GM10248 (cell line): ENCODE results near the gene CNTRL.

Experiments
- CTCF ChIA-PET: fragments of 300-600 bp; sonication (Branson Sonifier 250); formaldehyde crosslinking; extraction: SDS; loops from one replicate; lab custom pipeline; 2021; ENCODE audit warnings: antibody characterized with exemption; lab: Yijun Ruan, JAX
- POLR2A ChIA-PET: fragments of 350-650 bp; sonication (Branson Sonifier 250); formaldehyde crosslinking; extraction: SDS; loops from one replicate; lab custom pipeline; 2020; ENCODE audit warnings: antibody characterized with exemption; lab: Yijun Ruan, JAX
- DNase-seq: peaks from one replicate; pipeline ENCODE4 v3.0.0; 2012; ENCODE audit errors: extremely low spot score
- CTCF ChIP-seq: IDR thresholded peaks from 2 replicates; pipeline ENCODE4 v1.5.1; 2012; ENCODE audit warnings: mild to moderate bottlenecking, low read depth; ENCODE audit errors: extremely low read depth, missing control alignments, control extremely low read depth

CNTRL gene

GRCh38 chr9:121069396-121069795, 5.4 kb upstream of the CNTRL start:
- CTCF ChIA-PET = interaction anchor here (1.6 to 10.3 kb wide), 2 partner anchors 9 to 87 kb away, joined by 3 to 78 read pairs; no protein-coding TSS in a partner anchor
- POLR2A ChIA-PET = no interaction called here
- no peak for DNase-seq
- TF ChIP-seq CTCF = no peak

- no peak for TF ChIP-seq CTCF
- DNase-seq = no peak
- POLR2A ChIA-PET = interaction anchor here (0.8 to 0.9 kb wide), 2 partner anchors 142 to 145 kb away, joined by 3 read pairs; no protein-coding TSS in a partner anchor
- CTCF ChIA-PET = interaction anchor here (0.7 to 10.3 kb wide), 7 partner anchors 11 to 315 kb away, joined by 3 to 78 read pairs (median 5); no protein-coding TSS in a partner anchor
Observed at GRCh38 chr9:121071370-121071755, 3.4 kb upstream of the CNTRL start.

GRCh38 chr9:121071756-121072421, 2.9 kb upstream of the CNTRL start:
- no peak for TF ChIP-seq CTCF
- ChIA-PET CTCF (interaction anchor here (0.6 to 10.3 kb wide), 8 partner anchors 10 to 315 kb away, joined by 3 to 78 read pairs (median 4); no protein-coding TSS in a partner anchor), POLR2A (interaction anchor here (0.8 to 0.9 kb wide), 2 partner anchors 143 to 146 kb away, joined by 3 read pairs; no protein-coding TSS in a partner anchor)
- DNase-seq = peak; percentile 74

- TF ChIP-seq CTCF = no peak
- POLR2A ChIA-PET = interaction anchor here (0.6 to 0.8 kb wide), 2 partner anchors 181 to 383 kb away, joined by 3 to 5 read pairs; no protein-coding TSS in a partner anchor
- CTCF ChIA-PET = interaction anchor here (0.9 to 10.3 kb wide), 4 partner anchors 9 to 88 kb away, joined by 3 to 78 read pairs (median 11); no protein-coding TSS in a partner anchor
- DNase-seq = no peak
Observed at GRCh38 chr9:121073038-121073437, 1.7 kb upstream of the CNTRL start.

GRCh38 chr9:121075251-121076036, 689 bp downstream of the CNTRL start:
- DNase-seq = peak; percentile 23
- ChIA-PET POLR2A (interaction anchor here (0.7 kb wide), 1 partner anchor 92 kb away, joined by 3 read pairs; no protein-coding TSS in a partner anchor), CTCF (interaction anchor here (0.8 to 10.3 kb wide), 4 partner anchors 11 to 50 kb away, joined by 3 to 78 read pairs (median 4); no protein-coding TSS in a partner anchor)
- TF ChIP-seq CTCF = peak; percentile 20

- POLR2A ChIA-PET = no interaction called here
- DNase-seq = no peak
- CTCF ChIA-PET = interaction anchor here (0.8 to 5.0 kb wide), 9 partner anchors 10 to 238 kb away, joined by 3 to 19 read pairs (median 3); no protein-coding TSS in a partner anchor
- no peak for TF ChIP-seq CTCF
Observed at GRCh38 chr9:121082075-121082474, 7.3 kb downstream of the CNTRL start.
